HL-60 (cell line): Measurements from ENCODE around the gene XPC.

Source experiments
- DNase-seq, 2 experiments: peaks; one replicate each; pipeline ENCODE4 v3.0.0-alpha.2; 2010 to 2020; ENCODE audit warnings: low read depth in 1 of 2, low spot score in 1 of 2
- H3K27ac ChIP-seq: fragments of 250-450 bp; sonication (Bioruptor Pico); replicated peaks from 2 replicates; pipeline ENCODE4 v1.5.1; 2020; ENCODE audit warnings: mild to moderate bottlenecking, moderate library complexity
- H3K27me3 ChIP-seq: fragments of 250-450 bp; sonication (Bioruptor Pico); 2 replicates; pipeline ENCODE4 v1.5.1; 2021; ENCODE audit warnings: mild to moderate bottlenecking, moderate library complexity; ENCODE audit not compliant: insufficient read depth, poor library complexity, severe bottlenecking
- H3K4me3 ChIP-seq: replicated peaks from 2 replicates; pipeline ENCODE4 v1.5.1; 2011; ENCODE audit warnings: mild to moderate bottlenecking, control low read depth, low read length; ENCODE audit not compliant: insufficient read depth
- CTCF ChIP-seq: IDR thresholded peaks from one replicate; pipeline ENCODE4 v1.5.1; 2011; ENCODE audit warnings: low read length, control low read depth, inconsistent platforms; ENCODE audit not compliant: insufficient read depth
- GABPA ChIP-seq: IDR thresholded peaks from 2 replicates; pipeline ENCODE4 v1.6.1; 2012; ENCODE audit warnings: low read depth
- POLR2AphosphoS5 ChIP-seq: IDR thresholded peaks from 2 replicates; pipeline ENCODE4 v1.6.1; 2012; ENCODE audit warnings: low read depth
- REST ChIP-seq: IDR thresholded peaks from 2 replicates; pipeline ENCODE4 v1.6.1; 2012; ENCODE audit warnings: low read depth; ENCODE audit not compliant: insufficient replicate concordance
- SPI1 ChIP-seq: IDR thresholded peaks from 2 replicates; pipeline ENCODE4 v1.6.1; 2012; ENCODE audit warnings: low read depth, mild to moderate bottlenecking, borderline replicate concordance

XPC gene

GRCh38 chr3:14159426-14159825 lies 19.0 kb downstream of the XPC start:
- DNase-seq: no peak
- Histone ChIP-seq H3K27me3 (no peaks in the 10 kb centered on the region), H3K4me3 (no peak overlapping the region), H3K27ac (no peak overlapping the region)
- TF ChIP-seq POLR2AphosphoS5: no peak
- TF ChIP-seq SPI1: no peak
- TF ChIP-seq CTCF: no peak
- no peak for TF ChIP-seq REST
- no peak for TF ChIP-seq GABPA

GRCh38 chr3:14158370-14158769 lies 20.0 kb downstream of the XPC start:
- Histone ChIP-seq H3K27ac (no peak overlapping the region), H3K27me3 (no peaks in the 10 kb centered on the region), H3K4me3 (no peak overlapping the region)
- DNase-seq: no peak
- TF ChIP-seq POLR2AphosphoS5: no peak
- no peak for TF ChIP-seq SPI1
- no peak for TF ChIP-seq REST

GRCh38 chr3:14157951-14158350 lies 20.4 kb downstream of the XPC start:
- no peaks in the 10 kb centered on the region for H3K27me3 ChIP-seq
- H3K27ac ChIP-seq: no peak overlapping the region
- DNase-seq: no peak
- H3K4me3 ChIP-seq: no peak overlapping the region
- TF ChIP-seq POLR2AphosphoS5: no peak
- no peak for TF ChIP-seq GABPA
- no peak for TF ChIP-seq SPI1
- no peak for TF ChIP-seq REST
- no peak for TF ChIP-seq CTCF
